Lung (tissue), 12 donors: ENCODE data around the gene CLCA2. TPM values are rescaled to one million over a fixed set of nuclear protein-coding genes. Genes with fewer than 3 reads are reported as not detected.

Experiments
- ATAC-seq: fragments of 200-7000 bp; cut with Tn5 transposase; one replicate; pipeline ENCODE4 v1.9.1; 2020; ENCODE audit warnings: moderate number of reproducible peaks; ENCODE audit not compliant: insufficient read depth, low FRiP score
- DNase-seq, 3 donors: peaks; one replicate each; pipeline ENCODE4 v3.0.0-alpha.2; 2013 to 2017
- H3K27ac ChIP-seq, 2 donors: one replicate each; pipeline ENCODE4 v1.5.1; 2013; ENCODE audit warnings: mild to moderate bottlenecking in 2 of 2, moderate library complexity in 2 of 2, control low read depth in 1 of 2, inconsistent platforms in 1 of 2, low read depth in 1 of 2, low read length in 1 of 2
- H3K27me3 ChIP-seq, 3 donors: one replicate each; pipeline ENCODE4 v1.5.1; 2013; ENCODE audit warnings: low read length in 2 of 3; ENCODE audit not compliant: control insufficient read depth in 3 of 3, insufficient read depth in 3 of 3
- H3K36me3 ChIP-seq, 4 donors: one replicate each; pipeline ENCODE4 v1.5.1; 2013; ENCODE audit warnings: low read length in 4 of 4, mild to moderate bottlenecking in 1 of 4, moderate library complexity in 1 of 4; ENCODE audit not compliant: control insufficient read depth in 4 of 4, insufficient read depth in 4 of 4
- H3K4me1 ChIP-seq, 5 donors: one replicate each; pipeline ENCODE4 v1.5.1; 2013; ENCODE audit warnings: low read length in 5 of 5, mild to moderate bottlenecking in 2 of 5, moderate library complexity in 1 of 5; ENCODE audit not compliant: control insufficient read depth in 5 of 5, insufficient read depth in 5 of 5
- H3K4me3 ChIP-seq: one replicate; pipeline ENCODE4 v1.5.1; 2013; ENCODE audit warnings: mild to moderate bottlenecking, control low read depth, moderate library complexity
- H3K9ac ChIP-seq, 2 donors: one replicate each; pipeline ENCODE4 v1.5.1; 2013; ENCODE audit warnings: low read length in 2 of 2, control low read depth in 1 of 2; ENCODE audit not compliant: insufficient read depth in 1 of 2
- H3K9me3 ChIP-seq, 4 donors: one replicate each; pipeline ENCODE4 v1.5.1; 2013; ENCODE audit warnings: low read length in 3 of 4, mild to moderate bottlenecking in 1 of 4, moderate library complexity in 1 of 4; ENCODE audit not compliant: control insufficient read depth in 4 of 4, insufficient read depth in 3 of 4
- WGBS, 2 donors: extraction: QIAGEN DNeasy Blood & Tissue Kit; methylation state at CpG; one replicate each; pipeline ENCODE4 v1.1.7; 2013; 5-methylcytosine and 5-hydroxymethylcytosine counted together
- polyA plus RNA-seq, 2 donors: library from polyadenylated mRNA; stranded (reverse); fragments of 200-250 nt; gene quantifications; one replicate each; pipeline ENCODE4 v1.2.1, GENCODE V29; 2013
- total RNA-seq, 2 donors: library from RNA; depleted of rRNA in 1 of 2; stranded (reverse); fragments of >200 nt in 1 of 2; gene quantifications; one replicate each; pipeline ENCODE4 v1.2.1, GENCODE V29; 2014 to 2021
- TF ChIP-seq, protein P1 (sequence below): IDR thresholded peaks from 2 replicates; pipeline ENCODE4 v1.5.1; 2012; ENCODE audit warnings: mild to moderate bottlenecking; ENCODE audit errors: control extremely low read depth, extremely low read depth
- donor health status: control.
- donor health status: control.
- donor health status: Bipolar disorder and iron deficiency.
- donor health status: healthy.
- donor health status: DM: yes; HTN: yes; CAD: no.

CLCA2 gene
- total and polyA plus RNA-seq, 4 donors: 0.17 to 1.8 (median 0.82) TPM

DNA sequence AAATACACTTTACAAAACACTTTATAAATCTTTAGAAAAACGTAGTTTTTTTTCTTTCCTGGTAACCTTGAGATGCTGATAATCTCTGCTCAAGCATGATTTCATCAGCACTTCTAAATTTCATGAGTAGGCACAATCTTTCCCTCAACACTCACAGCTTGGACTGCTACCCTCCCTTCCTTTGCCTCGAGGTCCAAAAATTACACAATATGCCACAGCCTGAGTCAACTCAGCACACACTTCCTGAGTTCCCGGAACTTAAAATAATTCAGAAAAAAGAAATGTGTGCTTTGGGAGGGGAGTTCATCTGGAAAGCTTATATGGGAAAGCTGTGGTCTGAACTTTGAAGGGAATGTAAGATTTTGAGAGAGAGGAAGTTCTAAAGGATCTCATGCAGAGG, 5.9 kb downstream of the CLCA2 start:
- H3K9me3 ChIP-seq: no peaks in the 10 kb centered on the region
- peak; percentile 95 for ATAC-seq
- DNase-seq: peak; percentile 88 to 99 (median 97)
- H3K27me3 ChIP-seq: no peaks in the 10 kb centered on the region
- TF ChIP-seq, protein P1, sequence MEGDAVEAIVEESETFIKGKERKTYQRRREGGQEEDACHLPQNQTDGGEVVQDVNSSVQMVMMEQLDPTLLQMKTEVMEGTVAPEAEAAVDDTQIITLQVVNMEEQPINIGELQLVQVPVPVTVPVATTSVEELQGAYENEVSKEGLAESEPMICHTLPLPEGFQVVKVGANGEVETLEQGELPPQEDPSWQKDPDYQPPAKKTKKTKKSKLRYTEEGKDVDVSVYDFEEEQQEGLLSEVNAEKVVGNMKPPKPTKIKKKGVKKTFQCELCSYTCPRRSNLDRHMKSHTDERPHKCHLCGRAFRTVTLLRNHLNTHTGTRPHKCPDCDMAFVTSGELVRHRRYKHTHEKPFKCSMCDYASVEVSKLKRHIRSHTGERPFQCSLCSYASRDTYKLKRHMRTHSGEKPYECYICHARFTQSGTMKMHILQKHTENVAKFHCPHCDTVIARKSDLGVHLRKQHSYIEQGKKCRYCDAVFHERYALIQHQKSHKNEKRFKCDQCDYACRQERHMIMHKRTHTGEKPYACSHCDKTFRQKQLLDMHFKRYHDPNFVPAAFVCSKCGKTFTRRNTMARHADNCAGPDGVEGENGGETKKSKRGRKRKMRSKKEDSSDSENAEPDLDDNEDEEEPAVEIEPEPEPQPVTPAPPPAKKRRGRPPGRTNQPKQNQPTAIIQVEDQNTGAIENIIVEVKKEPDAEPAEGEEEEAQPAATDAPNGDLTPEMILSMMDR: no peak
- no peaks in the 10 kb centered on the region for H3K36me3 ChIP-seq
- H3K4me1 ChIP-seq: peaks cover 0 to 36% (median 15%) of the 10 kb centered on the region in 5 donors
- H3K9ac ChIP-seq: peak overlapping the region in 1 of 2 donors; percentile 61
- peak overlapping the region in 1 of 2 donors; percentile 77 for H3K27ac ChIP-seq
- H3K4me3 ChIP-seq: no peak overlapping the region
- WGBS, 2 donors: 1 to 2% methylated on average over 3 of the region's 3 CpGs

DNA sequence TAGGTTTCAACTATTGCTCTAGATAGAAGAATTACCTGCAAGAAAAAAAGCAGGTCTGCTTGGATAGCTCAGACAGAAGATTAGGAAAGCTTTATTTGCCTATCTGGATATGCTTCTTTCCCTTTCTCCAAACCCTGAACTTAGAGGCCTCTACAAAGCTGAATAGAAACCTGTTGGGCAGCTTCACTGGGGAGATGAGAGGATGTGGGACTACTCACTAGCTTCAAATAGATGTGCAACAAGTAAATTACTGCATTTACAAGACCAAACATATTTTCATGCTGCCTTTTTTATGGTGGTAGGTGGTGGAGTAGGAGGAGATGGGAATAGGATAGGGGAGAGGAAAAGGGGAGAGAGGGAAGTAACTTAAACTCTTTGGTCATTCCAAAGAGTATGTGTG, 6.4 kb downstream of the CLCA2 start:
- Histone ChIP-seq H3K36me3 (no peaks in the 10 kb centered on the region), H3K27ac (peak overlapping the region in 1 of 2 donors; percentile 77), H3K4me3 (no peak overlapping the region), H3K9ac (peak overlapping the region in 1 of 2 donors; percentile 56), H3K9me3 (no peaks in the 10 kb centered on the region), H3K27me3 (no peaks in the 10 kb centered on the region), H3K4me1 (peaks cover 0 to 36% (median 15%) of the 10 kb centered on the region in 5 donors)
- ATAC-seq (peak; percentile 16), DNase-seq (peak in 2 of 3 donors; percentile 42 to 51)
- TF ChIP-seq, protein P1: no peak

DNA sequence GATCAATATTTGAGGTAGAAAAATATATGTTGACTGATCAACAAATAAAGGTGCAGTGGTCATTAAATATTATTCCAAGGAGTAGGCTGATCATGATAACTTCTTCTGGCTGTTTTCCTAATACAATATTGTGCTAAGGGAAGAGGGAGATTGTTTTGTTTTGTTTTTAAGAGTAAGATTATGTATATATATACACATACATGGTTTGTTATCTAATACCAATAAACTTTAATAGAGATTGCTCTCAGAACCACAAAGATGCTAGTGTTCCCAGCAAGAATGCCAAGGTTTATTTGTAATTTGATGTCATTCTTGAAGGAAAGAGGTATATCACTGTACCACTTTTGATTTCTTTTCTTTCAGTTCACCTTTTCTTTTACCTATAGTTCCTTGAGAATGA, 10.1 kb downstream of the CLCA2 start:
- ATAC-seq: no peak
- no peaks in the 10 kb centered on the region for H3K36me3 ChIP-seq
- no peak overlapping the region for H3K9ac ChIP-seq
- H3K9me3 ChIP-seq: no peaks in the 10 kb centered on the region
- no peak overlapping the region for H3K4me3 ChIP-seq
- H3K4me1 ChIP-seq: peaks cover 0 to 30% (median 14%) of the 10 kb centered on the region in 5 donors
- H3K27ac ChIP-seq: no peak overlapping the region
- no peaks in the 10 kb centered on the region for H3K27me3 ChIP-seq
- TF ChIP-seq, protein P1: no peak
- DNase-seq: no peak

DNA sequence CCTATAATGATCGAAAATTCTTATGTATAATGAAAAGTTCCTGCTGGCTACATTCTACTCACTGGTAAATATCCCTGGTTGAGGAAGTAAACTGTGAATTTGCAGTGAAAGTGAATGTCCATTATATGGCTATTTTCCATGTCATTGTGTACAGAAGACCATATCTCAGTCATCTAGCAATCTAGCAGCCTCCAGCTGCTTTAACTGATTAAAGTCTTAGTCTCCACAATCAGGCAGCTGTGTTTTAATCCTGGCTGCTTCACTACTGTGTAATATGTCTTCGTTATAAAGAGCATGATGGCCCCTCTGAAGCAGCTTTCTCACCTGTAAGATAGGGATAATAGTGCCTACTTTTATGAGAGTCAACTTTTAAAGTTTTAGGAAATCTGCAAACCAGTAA, 11.4 kb downstream of the CLCA2 start:
- ATAC-seq: no peak
- Histone ChIP-seq H3K4me3 (no peak overlapping the region), H3K36me3 (no peaks in the 10 kb centered on the region), H3K27me3 (no peaks in the 10 kb centered on the region), H3K4me1 (peaks cover 0 to 18% (median 4%) of the 10 kb centered on the region in 5 donors), H3K27ac (no peak overlapping the region), H3K9me3 (no peaks in the 10 kb centered on the region), H3K9ac (no peak overlapping the region)
- 39 to 45% methylated on average over 2 of the region's 2 CpGs for WGBS, 2 donors
- DNase-seq: peak in 2 of 3 donors; percentile 22 to 54
- TF ChIP-seq, protein P1: no peak
